Activated CD4-positive, alpha-beta T cell treated with anti-CD3 and anti-CD28 coated beads, Interleukin-2, amount 50 U/mL, for 24 hours (primary cell): Measurements from ENCODE around the gene ZCCHC7.
"Not testable (repeated sequence)": the region's sequence is repeated elsewhere in the genome, so short reads cannot be mapped to it uniquely, and the experiment has no call there.

ENCODE experiments used
- DNase-seq, 2 donors: peaks; one replicate each; pipeline ENCODE4 v3.0.0-alpha.2; 2020; ENCODE audit warnings: low read depth in 1 of 2, low spot score in 1 of 2

ZCCHC7 gene

GRCh38 chr9:37172557-37172956 is 52.2 kb downstream of the ZCCHC7 start:
- no peak for DNase-seq

DNA sequence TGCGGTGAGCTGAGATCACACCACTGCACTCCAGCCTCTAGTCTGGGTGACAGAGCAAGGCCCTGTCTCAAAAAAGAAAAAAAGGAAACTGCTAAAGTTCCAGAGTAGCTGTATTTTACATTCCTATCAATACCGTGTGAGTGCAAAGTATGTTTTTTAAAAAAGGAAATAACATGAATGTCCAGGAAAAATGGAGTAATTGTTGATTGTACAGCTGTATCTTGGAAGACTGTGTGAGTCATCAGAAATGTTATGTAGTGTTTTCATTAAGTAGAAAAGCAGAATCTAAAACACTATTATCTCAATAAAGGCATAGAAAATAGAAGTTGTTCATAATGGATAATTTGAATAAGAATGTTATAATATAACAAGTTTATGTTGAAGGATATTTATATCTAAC is 53.9 kb downstream of the ZCCHC7 start:
- DNase-seq = no peak

- no peak for DNase-seq
Measured at GRCh38 chr9:37178742-37179141, 58.4 kb downstream of the ZCCHC7 start.

DNA sequence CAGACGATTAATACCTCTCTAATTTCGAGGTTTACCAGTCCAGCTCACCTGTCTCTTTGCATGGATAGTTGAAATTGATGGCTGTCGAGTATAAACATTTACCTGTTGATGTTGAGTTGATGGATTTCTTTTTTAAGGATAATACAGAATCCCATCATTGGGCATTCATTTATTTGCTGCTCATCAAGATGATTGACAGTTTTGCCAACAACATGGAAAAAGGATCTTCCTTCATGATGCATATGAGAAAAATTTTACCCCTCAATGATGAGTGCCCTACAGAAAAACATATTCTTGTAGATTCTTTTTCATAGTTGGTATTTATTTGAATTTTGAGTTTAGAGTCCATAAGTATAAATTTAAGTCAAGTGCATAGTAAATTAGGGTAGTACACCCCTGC is 59.2 kb downstream of the ZCCHC7 start:
- no peak for DNase-seq

GRCh38 chr9:37180138-37180537 is 59.8 kb downstream of the ZCCHC7 start:
- DNase-seq = no peak

- DNase-seq = no peak
Measured at GRCh38 chr9:37182718-37183117, 62.3 kb downstream of the ZCCHC7 start.

- DNase-seq = no peak
Measured at GRCh38 chr9:37184905-37185867, 64.8 kb downstream of the ZCCHC7 start.

- no peak for DNase-seq
Measured at GRCh38 chr9:37187292-37187691, 66.9 kb downstream of the ZCCHC7 start.

DNA sequence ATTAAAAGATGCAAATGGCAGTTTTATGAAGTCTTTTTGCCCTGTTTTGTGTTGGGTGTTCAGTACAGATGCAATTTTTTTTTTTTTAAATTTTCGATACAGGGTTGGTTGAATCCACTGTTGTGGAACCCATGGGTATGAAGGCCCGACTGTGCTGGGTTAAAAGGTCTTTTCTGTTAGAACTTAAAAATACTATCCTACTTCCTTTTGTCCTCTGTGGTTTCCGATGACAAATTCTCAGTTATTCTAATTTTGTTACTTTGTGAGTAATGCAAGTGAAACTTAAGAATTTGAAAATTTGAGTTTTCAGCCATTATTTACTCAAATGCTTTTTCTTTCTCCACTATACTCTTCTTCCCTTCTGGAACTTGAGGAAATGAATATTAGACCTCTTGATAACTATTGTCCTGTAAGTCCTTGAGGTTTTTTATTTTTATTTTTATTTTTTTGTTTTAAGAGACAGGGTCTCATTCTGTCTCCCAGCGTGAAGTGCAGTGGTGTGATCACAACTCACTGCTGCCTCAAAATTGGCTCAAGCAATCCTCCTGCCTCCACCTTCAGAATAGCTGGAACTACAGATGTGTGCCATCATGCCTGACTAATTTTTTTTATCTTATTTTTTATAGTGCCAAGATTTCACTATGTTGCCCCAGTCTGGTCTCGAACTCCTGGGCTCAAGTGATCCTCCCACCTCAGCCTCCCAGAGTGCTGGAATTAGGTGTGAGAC is 67.5 kb downstream of the ZCCHC7 start:
- peak in 1 of 2 donors; percentile 2 for DNase-seq

GRCh38 chr9:37190739-37191138 is 70.4 kb downstream of the ZCCHC7 start:
- DNase-seq = not testable (repeated sequence)

DNA sequence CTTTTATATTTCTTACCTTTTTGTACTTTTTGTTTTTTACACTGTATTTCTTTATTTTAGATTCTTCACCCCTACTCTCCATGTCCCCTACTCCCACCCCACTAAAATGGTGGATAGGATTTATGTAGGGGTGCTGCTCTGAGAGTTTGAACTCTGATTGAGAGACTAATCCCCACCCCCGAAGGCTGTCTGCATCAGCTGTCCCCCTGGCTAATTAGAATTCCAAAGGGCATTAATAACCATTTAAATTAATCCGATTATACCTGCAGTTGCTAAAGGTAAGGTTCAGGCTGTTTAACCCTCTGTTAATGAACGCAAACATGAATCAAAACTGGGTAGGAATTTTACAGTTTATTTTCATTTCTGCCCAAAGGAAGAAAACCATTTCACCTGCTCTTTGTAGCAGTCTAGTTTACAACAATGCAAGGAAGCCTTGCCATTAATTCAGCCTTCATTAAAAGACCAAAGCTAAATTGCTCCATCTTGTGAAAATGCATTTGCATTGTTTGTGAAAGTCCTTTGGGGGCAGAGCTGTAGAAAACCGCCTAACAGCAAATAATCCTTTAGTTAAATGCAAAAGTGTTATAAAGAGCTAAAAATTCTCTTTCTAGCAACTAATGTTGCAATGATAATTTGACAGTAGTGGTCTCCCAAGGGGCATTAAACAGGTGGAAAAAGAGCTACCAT is 71.2 kb downstream of the ZCCHC7 start:
- no peak for DNase-seq

- DNase-seq = no peak
Measured at GRCh38 chr9:37192803-37193202, 72.4 kb downstream of the ZCCHC7 start.

DNA sequence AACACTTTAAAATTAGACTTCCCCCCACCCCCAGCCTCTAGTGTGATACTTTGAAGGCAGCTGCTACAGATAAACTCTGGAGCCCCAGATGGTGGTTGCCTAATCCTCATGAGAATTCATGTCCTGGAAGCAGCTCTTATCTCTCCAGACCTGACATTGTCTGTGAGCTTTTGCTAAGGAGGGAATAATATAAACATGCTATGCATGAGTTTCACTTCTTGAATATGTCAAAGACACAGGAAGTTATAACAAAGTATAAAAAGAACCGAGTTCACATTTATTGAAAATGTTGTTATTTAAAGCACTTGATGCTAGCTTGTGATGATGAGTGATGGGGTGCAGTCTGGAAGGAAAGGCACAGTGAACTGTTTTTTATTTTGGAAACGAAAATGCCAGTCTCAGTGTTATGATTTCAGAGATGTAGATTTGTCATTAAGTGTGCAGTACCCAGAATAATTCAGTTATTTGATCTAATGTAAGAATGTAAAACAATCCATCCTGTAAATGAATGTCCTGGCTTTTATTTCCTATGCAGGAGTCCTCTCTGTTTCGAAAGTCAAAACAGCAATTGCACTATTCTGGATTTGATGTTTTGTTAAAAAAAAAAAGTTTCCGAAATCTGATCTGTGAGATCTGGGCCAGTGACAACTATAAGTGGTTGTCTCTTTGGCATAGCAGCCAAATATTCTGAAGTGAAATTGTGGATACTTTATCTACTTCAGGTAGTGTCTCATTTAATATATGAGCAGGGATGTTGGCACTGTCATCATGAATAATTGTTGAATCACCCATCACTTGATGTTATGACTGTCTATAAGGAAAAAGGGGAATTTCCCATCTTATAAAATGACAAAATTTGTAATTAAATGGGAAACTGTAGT is 77.0 kb downstream of the ZCCHC7 start:
- peak in 1 of 2 donors; percentile 5 for DNase-seq

DNA sequence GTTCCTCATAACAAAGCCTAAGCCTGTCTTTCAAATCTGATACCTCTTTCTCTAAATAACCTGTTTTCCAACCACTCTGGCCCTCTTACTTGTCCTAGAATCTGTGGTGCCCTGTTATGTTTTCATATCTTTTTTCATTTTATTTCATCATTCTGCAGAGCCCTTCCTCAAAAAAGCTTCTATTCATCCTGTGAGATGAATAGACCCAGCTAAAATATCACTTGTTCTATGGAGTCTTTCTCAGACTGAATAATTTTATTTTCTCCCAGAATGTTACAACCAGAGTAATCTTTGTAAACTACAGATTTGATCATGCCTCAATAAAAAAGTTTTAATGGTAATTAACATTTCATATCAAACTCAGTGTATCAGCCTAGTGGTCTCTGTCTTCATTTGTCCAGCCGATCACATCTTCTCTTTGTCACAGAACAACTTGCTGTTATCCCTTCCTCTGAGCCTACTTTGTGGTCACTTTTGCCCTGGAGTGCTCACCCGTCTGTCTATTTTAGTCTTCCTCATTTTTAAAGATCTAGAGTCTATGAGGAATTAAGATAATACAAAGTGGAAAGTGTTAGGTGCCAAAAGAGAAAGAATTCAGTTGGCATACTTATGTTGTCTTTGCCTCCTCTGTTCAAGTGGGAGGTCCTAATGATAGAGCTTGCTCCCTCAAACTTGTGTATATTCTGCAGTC is 77.8 kb downstream of the ZCCHC7 start:
- no peak for DNase-seq

- DNase-seq = no peak
Measured at GRCh38 chr9:37198831-37199230, 78.5 kb downstream of the ZCCHC7 start.

DNA sequence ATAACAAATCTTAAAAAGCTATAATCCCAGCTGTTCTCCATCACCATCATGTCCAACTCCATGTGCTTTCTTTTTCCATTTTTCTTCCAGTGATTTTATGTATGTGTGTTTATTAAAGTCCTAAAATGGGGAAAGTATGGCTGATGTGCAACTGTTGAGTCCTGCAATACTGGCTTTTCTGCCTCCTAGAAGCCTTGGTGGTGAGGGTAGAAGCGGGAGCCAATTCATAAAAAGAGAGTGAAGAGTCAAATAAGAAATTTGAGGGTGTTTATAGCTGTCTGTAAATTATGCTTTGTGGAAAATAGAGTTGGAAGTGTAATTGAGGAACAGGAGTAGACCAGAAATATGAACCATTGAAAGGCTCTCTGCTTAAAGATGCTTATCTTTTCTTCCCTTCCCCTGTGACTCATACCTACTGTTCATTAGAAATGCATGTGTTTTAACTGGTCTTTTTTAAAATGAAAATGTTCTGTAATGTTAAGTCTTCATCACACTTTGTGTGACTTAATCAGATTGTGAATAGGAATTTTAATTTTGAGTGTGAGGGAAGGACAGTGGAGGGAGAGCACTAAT is 80.1 kb downstream of the ZCCHC7 start:
- no peak for DNase-seq

DNA sequence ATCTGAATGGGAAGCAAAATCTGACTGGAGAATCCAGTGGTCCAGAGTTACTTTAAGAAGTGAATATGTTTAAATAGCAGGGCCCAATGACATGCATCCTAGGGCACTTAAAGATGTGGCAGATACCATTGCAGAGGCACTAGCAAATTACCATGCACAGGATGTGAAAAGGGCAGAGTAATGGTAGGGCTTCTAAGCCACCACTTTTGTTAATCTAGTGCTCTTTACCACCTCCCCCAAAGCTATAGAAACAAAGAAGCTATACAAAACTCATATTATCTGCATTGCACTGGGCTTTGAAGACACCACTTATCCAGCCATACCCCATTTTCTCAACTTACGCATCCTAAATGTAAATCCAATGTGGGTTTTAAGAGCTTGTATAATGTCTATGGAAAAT is 81.2 kb downstream of the ZCCHC7 start:
- no peak for DNase-seq

DNA sequence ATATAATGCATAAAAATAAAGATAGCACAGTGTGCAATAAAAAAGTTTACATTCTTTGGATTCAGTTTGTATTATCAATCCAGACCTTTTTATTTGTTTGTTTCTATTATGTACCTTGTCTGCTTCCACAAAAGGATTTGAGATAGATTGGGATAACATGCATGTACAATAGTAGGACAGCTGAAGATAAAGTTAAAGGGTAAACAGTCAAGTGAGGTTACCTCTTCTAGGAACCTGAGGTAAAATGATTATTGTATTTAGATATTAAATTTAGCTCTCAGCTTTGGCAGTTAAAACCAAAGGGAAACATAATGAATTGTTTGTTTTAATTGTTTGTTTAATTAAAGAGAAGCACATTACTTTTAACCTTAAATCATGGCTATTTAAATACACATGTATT is 81.7 kb downstream of the ZCCHC7 start:
- no peak for DNase-seq

GRCh38 chr9:37203456-37203855 is 83.1 kb downstream of the ZCCHC7 start:
- DNase-seq = not testable (repeated sequence)

GRCh38 chr9:37206121-37206620 is 85.8 kb downstream of the ZCCHC7 start:
- no peak for DNase-seq
